HEK293 (cell line): Measurements from ENCODE around the gene FRMD5.

Experiments
- CTCF ChIP-seq: fragments of 450-650 bp; formaldehyde crosslinking; IDR thresholded peaks from 2 replicates; pipeline ENCODE4 v1.5.1; 2016; ENCODE audit warnings: missing biosample characterization, missing genetic modification characterization
- HOXD13 ChIP-seq: sonication (generic); formaldehyde crosslinking; IDR thresholded peaks from 2 replicates; pipeline ENCODE4 v1.8.0; 2022; ENCODE audit warnings: missing genetic modification reagents, borderline replicate concordance
- OSR2 ChIP-seq: fragments of 450-650 bp; formaldehyde crosslinking; IDR thresholded peaks from 2 replicates; pipeline ENCODE4 v1.5.1; 2016; ENCODE audit warnings: missing biosample characterization, missing genetic modification characterization
- YY1 ChIP-seq: fragments of 450-650 bp; formaldehyde crosslinking; IDR thresholded peaks from 2 replicates; pipeline ENCODE4 v1.5.1; 2018; ENCODE audit warnings: missing biosample characterization, missing genetic modification characterization
- ZBTB11 ChIP-seq: fragments of 450-650 bp; formaldehyde crosslinking; conservative IDR thresholded peaks from 2 replicates; pipeline ENCODE4 v1.5.1; 2016; ENCODE audit warnings: low read depth, missing biosample characterization, missing genetic modification characterization
- ZBTB21 ChIP-seq: fragments of 450-650 bp; formaldehyde crosslinking; IDR thresholded peaks from 2 replicates; pipeline ENCODE4 v1.5.1; 2017; ENCODE audit warnings: missing biosample characterization, missing genetic modification characterization
- ZBTB7A ChIP-seq: fragments of 450-650 bp; formaldehyde crosslinking; IDR thresholded peaks from 2 replicates; pipeline ENCODE4 v1.5.1; 2016; ENCODE audit warnings: low read depth, missing biosample characterization, missing genetic modification characterization
- ZNF24 ChIP-seq: fragments of 450-650 bp; formaldehyde crosslinking; IDR thresholded peaks from 2 replicates; pipeline ENCODE4 v1.5.1; 2016; ENCODE audit warnings: missing biosample characterization, missing genetic modification characterization
- ZNF341 ChIP-seq: fragments of 450-650 bp; formaldehyde crosslinking; IDR thresholded peaks from 2 replicates; pipeline ENCODE4; 2016; ENCODE audit warnings: low read depth, missing biosample characterization, missing genetic modification characterization
- ZNF571 ChIP-seq: fragments of 450-650 bp; formaldehyde crosslinking; IDR thresholded peaks from 2 replicates; pipeline ENCODE4 v1.5.0; 2017; ENCODE audit warnings: missing biosample characterization, missing genetic modification characterization
- ZNF843 ChIP-seq: fragments of 450-650 bp; formaldehyde crosslinking; IDR thresholded peaks from 2 replicates; pipeline ENCODE4 v1.5.1; 2016; ENCODE audit warnings: missing biosample characterization, missing genetic modification characterization

DNA sequence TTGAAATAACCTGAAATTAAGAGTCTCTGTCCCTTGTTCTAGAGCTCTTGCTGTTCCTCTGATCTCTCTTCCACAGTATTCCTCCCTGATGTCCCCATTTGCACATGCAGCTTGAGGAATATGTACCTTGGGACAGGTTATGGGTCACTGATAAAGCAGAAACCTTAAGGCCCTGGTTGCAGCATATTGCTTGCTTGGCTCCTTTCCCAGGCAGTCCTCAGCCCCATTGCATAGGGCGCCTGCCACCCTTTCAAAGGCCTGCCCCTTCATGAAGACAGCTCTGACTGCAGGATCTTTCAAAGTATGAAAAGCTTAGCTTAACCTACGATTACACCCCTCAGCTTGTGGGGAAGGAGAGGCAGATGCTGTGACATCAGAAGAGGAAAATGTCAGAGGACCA, 316.6 kb downstream of the FRMD5 start:
- no peak for TF ChIP-seq OSR2 (tag by site-specific recombination)
- TF ChIP-seq ZNF843 = no peak
- TF ChIP-seq ZNF341 = no peak
- no peak for TF ChIP-seq CTCF (tag by site-specific recombination)
- no peak for TF ChIP-seq ZNF24
- no peak for TF ChIP-seq ZBTB21
- no peak for TF ChIP-seq HOXD13
- TF ChIP-seq ZNF571 (tag by site-specific recombination) = no peak
- no peak for TF ChIP-seq ZBTB7A
- no peak for TF ChIP-seq YY1 (tag by site-specific recombination)
- TF ChIP-seq ZBTB11 (tag by site-specific recombination) = no peak
